ENCODE results near the gene SIT1.

- TF ChIP-seq ZNF394 (tag by site-specific recombination; IDR thresholded peaks at IDR 0.05; ENCODE audit: borderline replicate concordance) (no peak), ZBTB21 (tag by site-specific recombination; IDR thresholded peaks at IDR 0.05) (no peak), CTCF (tag by site-specific recombination; IDR thresholded peaks at IDR 0.05) (no peak), REST (tag by site-specific recombination; IDR thresholded peaks at IDR 0.05) (no peak), PATZ1 (tag by site-specific recombination; IDR thresholded peaks at IDR 0.05) (no peak), ZNF600 (tag by site-specific recombination; IDR thresholded peaks at IDR 0.05) (no peak), ZNF776 (tag by site-specific recombination; IDR thresholded peaks at IDR 0.05; ENCODE audit: borderline replicate concordance) (no peak)
- TF ChIP-seq, protein P1, sequence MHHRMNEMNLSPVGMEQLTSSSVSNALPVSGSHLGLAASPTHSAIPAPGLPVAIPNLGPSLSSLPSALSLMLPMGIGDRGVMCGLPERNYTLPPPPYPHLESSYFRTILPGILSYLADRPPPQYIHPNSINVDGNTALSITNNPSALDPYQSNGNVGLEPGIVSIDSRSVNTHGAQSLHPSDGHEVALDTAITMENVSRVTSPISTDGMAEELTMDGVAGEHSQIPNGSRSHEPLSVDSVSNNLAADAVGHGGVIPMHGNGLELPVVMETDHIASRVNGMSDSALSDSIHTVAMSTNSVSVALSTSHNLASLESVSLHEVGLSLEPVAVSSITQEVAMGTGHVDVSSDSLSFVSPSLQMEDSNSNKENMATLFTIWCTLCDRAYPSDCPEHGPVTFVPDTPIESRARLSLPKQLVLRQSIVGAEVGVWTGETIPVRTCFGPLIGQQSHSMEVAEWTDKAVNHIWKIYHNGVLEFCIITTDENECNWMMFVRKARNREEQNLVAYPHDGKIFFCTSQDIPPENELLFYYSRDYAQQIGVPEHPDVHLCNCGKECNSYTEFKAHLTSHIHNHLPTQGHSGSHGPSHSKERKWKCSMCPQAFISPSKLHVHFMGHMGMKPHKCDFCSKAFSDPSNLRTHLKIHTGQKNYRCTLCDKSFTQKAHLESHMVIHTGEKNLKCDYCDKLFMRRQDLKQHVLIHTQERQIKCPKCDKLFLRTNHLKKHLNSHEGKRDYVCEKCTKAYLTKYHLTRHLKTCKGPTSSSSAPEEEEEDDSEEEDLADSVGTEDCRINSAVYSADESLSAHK (tag by site-specific recombination; IDR thresholded peaks at IDR 0.05), result no peak
These were observed 32.4 kb downstream of the SIT1 start, which contains the start of gene CD72 for GRCh38 chr9:35618325-35618727.
